ENCODE data around the gene CRIM1.

CRIM1 gene

DNA sequence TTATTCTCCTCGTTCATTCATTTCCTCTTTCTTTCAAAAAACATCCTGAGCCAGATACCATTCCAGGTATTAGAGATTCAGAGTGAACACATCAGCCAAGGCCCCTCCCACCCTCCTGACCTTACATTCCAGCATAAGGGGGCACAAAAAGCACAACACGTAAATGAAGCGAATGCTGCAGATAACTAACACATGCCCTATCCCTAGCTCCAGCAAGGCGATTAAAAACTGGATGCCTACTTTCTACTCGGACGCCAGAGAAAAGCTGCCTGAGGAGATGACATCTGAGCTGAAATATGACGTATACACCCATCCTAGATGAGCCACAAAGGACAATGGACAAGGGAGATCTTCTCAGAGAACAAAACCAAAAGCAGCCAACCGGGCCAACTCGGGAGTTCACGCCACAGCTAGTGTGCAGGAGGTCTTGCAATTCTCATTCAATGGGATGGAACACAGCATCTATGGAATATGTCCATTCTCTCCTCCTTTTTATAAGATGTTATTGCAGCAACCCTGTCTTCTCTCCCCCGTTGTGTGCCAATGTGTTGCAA is 208.9 kb downstream of the CRIM1 start:
- no peak for FAIRE-seq

GRCh38 chr2:36565712-36566111 is 210.1 kb downstream of the CRIM1 start:
- no peak for FAIRE-seq

DNA sequence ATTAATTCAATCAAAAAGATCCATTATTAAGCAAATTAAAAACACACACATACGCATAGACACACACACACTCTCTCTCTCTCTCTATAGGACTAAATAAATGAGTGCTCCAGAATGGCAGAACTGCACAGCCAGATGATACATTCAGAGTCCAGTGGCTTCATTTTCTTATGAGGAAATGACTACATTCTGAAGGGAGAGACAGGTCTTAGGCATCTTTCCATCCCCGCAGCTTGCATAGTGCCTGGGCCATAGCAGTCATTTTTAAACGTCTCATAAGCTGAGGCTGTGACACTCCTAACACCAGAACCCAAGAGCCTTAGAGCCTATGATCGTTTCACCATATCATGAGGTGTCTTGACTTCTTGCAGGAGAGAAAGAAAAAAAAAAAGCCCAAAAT is 211.3 kb downstream of the CRIM1 start:
- no peak for FAIRE-seq

- FAIRE-seq: no peak
Observed at GRCh38 chr2:36567711-36568408, 212.3 kb downstream of the CRIM1 start.

GRCh38 chr2:36568516-36569246 is 213.1 kb downstream of the CRIM1 start:
- FAIRE-seq: no peak

GRCh38 chr2:36569267-36569856 is 213.8 kb downstream of the CRIM1 start:
- FAIRE-seq: no peak

- no peak for FAIRE-seq
Observed at GRCh38 chr2:36570416-36570815, 214.8 kb downstream of the CRIM1 start.

GRCh38 chr2:36572054-36572718 is 216.6 kb downstream of the CRIM1 start:
- FAIRE-seq: no peak

- FAIRE-seq: no peak
Observed at GRCh38 chr2:36572719-36573059, 217.1 kb downstream of the CRIM1 start.

GRCh38 chr2:36573165-36573564 is 217.6 kb downstream of the CRIM1 start:
- no peak for FAIRE-seq

GRCh38 chr2:36574560-36574959 is 219.0 kb downstream of the CRIM1 start:
- FAIRE-seq: no peak

DNA sequence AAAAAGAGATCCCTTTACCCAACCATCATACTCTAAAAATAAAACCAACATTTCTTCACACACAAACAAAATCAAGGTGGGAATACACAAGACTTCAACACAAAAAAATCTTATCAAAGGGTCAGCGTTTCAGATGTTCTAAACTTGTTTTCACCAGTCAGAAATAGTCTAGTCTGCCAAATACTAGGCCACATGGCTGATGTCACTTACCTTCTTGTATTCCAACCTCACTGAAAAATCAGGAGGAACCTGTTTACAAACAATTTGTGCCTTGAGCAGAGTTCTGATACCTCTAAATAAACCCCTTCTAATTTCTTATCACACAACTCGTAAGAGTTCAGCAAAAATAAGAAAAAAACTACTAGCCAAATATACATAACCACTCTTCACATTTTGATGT is 222.3 kb downstream of the CRIM1 start:
- FAIRE-seq: no peak

DNA sequence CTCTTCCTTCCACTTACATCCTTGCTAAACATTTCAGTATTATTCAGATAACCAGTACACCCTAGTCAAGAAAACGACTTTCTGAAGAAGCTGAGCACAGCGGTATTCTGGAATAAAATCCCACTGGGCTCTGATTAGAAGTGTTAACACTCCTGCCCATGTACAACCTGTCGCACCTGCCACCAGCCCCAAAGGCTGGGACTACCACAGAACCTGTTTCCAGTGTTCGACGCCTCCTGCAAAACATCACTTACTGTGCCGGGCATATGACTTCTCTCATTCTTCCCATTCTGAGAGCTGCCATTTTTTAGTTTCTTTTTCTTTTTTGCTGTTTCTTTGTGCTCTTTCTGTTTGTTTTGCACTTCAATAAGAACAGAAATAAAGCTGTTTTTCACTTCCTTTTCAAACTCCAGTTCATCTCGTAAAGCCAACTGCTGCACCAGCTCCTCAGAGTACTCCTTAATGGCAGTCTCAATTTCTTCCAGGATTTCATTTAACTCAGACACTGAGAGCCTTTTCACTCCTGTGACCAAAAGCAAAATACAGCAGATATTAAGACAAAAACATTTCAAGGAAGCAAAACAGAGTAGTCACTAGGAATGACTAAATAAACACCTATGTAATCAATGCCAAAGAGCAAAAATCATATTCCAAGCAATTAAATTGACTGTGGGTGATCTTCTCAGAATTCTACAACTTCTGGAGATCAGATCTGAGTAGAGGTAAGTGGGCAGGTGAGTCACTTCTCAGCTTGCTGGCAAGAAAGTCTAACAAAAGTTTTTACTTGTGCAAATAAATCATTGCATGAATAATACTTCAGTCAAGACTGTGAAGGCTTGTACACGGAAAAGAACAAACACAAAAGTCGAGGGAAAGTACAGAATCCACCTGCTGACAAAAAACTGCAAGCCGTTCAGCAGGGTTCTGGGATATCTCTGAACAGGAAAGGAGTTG is 223.0 kb downstream of the CRIM1 start:
- peak; percentile 27 for FAIRE-seq

DNA sequence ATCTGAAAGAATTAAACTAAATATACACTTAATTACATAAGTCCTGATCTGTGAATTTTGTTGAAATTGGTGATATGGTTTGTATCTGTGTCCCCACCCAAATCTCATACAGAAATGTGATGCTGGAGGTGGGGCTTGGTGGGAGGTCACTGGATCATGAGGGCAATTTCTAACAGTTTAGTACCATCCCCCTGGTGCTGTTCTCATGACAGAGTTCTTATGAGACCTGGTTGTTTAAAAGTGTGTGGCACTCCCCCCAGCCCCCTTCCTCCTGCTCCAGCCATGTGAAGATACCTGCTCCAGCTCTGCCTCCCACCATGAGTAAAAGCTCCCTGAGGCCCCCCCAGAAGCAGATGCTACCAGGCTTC is 223.7 kb downstream of the CRIM1 start:
- no peak for FAIRE-seq

DNA sequence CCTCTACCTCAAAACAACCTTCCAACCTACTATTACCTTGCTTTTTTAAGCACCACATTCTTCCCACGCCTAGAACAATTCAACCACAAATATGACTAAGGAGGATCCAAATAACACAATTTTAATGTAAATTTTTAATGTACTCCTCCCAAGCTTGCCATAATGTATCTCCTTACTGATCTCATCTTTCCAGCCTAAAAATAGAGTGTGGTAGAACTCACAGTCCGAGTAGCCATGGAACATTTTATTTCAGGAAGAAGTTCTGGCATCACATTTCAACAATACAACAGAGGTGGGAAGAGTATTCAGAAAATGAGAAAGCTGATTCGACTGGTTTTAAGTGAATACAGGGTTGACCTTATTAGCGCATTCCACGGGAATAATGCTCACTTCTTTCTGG is 227.0 kb downstream of the CRIM1 start:
- FAIRE-seq: no peak

DNA sequence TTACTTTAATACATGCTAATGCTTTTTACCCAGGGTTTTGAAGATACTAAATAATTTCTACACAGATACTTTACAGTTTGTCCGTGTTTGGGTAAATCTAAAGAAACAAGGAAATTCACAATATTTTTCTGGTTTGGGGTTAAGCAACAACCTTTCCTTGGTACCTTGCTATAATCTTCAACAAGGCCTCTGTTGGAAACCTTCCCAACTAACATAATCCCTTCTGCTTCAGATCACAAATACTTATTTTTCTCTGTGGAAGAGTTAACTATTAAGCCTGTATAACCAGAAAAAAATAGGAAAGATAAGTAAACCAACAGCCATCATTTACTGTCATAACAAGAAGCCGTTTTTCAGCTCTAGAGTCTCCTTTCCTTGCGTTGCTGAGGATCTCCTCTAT is 227.4 kb downstream of the CRIM1 start:
- FAIRE-seq: no peak

DNA sequence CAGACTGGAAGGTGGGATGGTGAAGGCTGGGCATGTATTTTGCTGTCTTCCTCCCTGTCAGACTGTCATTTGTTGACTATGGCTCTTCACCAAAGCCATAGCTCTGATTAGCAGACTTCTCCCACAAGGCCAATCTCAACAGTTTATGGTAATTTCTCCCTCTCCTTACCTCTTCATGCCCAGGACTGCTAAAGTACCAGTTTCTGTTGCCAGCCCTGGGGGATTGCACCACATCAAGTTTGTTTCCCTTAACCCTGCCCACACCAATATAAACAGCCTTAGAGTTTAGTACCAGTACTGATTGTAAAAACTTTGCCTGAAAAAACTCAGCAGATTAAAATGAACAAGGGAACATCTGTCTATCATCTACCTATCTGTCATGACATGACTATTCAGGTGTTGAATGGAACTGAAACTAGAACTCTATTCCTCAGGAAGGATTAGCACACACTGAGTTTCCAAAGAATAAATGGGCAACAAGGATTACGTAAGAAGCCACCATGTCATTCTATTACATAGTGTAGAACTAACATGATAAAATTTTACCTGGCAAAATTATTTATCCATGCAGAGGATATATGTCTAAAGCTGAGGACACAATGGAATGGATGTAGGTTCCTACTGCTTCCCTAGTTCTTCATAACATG is 228.7 kb downstream of the CRIM1 start:
- FAIRE-seq: no peak

GRCh38 chr2:36586672-36587071 is 231.1 kb downstream of the CRIM1 start:
- no peak for FAIRE-seq

DNA sequence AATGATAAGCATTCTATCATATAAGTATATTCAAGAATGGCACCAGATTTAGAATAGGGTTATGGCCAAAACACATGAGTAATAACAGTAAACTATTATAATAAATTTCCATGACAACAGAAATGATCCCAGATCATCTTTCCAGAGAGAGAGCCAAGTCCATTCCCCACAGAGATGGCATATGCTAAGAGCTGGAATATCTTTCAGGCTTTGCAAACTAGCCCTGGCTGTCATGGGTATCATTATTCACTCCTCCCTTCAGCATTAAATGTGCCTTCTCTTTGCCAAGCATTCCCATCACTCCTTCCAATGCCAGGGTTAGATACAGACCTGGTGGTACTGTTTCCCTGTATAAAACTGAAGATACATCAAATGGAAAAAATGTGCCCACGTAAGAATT is 231.5 kb downstream of the CRIM1 start:
- FAIRE-seq: no peak

GRCh38 chr2:36587556-36587955 is 232.0 kb downstream of the CRIM1 start:
- FAIRE-seq: no peak

GRCh38 chr2:36589230-36589630 is 233.7 kb downstream of the CRIM1 start:
- FAIRE-seq: no peak

- no peak for FAIRE-seq
Observed at GRCh38 chr2:36594849-36595248, 239.3 kb downstream of the CRIM1 start.
